ENCODE data around the gene MAP3K14.

GRCh38 chr17:45234641-45235415, 82.0 kb downstream of the MAP3K14 start:
- TF ChIP-seq CTCF (IDR thresholded peaks at IDR 0.05; ENCODE audit: low read depth, low read length) = peak; percentile 45
- TF ChIP-seq EZH2phosphoT487 (IDR thresholded peaks at IDR 0.05; ENCODE audit: low read depth) = no peak
